K562 (cell line): ENCODE measurements around the gene RALGAPB. TPM values are rescaled to one million over a fixed set of nuclear protein-coding genes. Genes with fewer than 3 reads are reported as not detected.

ENCODE experiments used
- ARID2 ChIP-seq: fragments of 450-650 bp; IDR thresholded peaks from 2 replicates; pipeline ENCODE4 v1.6.1; 2017; ENCODE audit warnings: antibody characterized with exemption, mild to moderate bottlenecking
- BCOR ChIP-seq: fragments of 450-650 bp; IDR thresholded peaks from 2 replicates; pipeline ENCODE4 v1.6.1; 2016
- BRD4 ChIP-seq: fragments of 200-600 bp; sonication (generic); IDR thresholded peaks from 2 replicates; pipeline ENCODE4 v1.6.1; 2017; ENCODE audit warnings: inconsistent platforms
- BRF1 ChIP-seq: IDR thresholded peaks from 3 replicates; pipeline ENCODE4 v1.6.1; 2011; ENCODE audit warnings: borderline replicate concordance, mild to moderate bottlenecking; ENCODE audit not compliant: insufficient read length; ENCODE audit errors: extremely low read depth
- CHD2 ChIP-seq: IDR thresholded peaks from 2 replicates; pipeline ENCODE4 v1.6.1; 2011; ENCODE audit warnings: low read depth, low read length
- EP400 ChIP-seq: fragments of 450-650 bp; IDR thresholded peaks from 2 replicates; pipeline ENCODE4 v1.6.1; 2017; ENCODE audit warnings: antibody characterized with exemption, mild to moderate bottlenecking, moderate library complexity
- ESRRB ChIP-seq: fragments of 250-450 bp; sonication (Bioruptor Pico); IDR thresholded peaks from 2 replicates; pipeline ENCODE4 v1.5.0; 2020; ENCODE audit warnings: mild to moderate bottlenecking, moderate library complexity, borderline replicate concordance
- FOXK2 ChIP-seq, 2 experiments: fragments of 450-650 bp; IDR thresholded peaks in 1 of 2; conservative IDR thresholded peaks in 1 of 2; 2 replicates each; pipeline ENCODE4 v1.6.1; 2016; ENCODE audit warnings: low read depth in 2 of 2, mild to moderate bottlenecking in 1 of 2
- HIVEP1 ChIP-seq: fragments of 250-450 bp; sonication (Bioruptor Pico); IDR thresholded peaks from 2 replicates; pipeline ENCODE4 v1.4.0; 2020; ENCODE audit warnings: mild to moderate bottlenecking
- KLF13 ChIP-seq: fragments of 450-650 bp; IDR thresholded peaks from 2 replicates; pipeline ENCODE4 v1.6.1; 2016; ENCODE audit warnings: missing genetic modification characterization, low read depth, mild to moderate bottlenecking, missing compliant biosample characterization, moderate library complexity, borderline replicate concordance
- MBD2 ChIP-seq: sonication (generic); IDR thresholded peaks from 2 replicates; pipeline ENCODE4 v1.6.1; 2016; ENCODE audit warnings: low read depth, borderline replicate concordance
- MTA2 ChIP-seq: fragments of 450-650 bp; IDR thresholded peaks from 2 replicates; pipeline ENCODE4 v1.6.1; 2016; ENCODE audit warnings: low read depth
- NELFE ChIP-seq: IDR thresholded peaks from 2 replicates; pipeline ENCODE4 v1.6.1; 2011; ENCODE audit warnings: mild to moderate bottlenecking; ENCODE audit not compliant: insufficient read depth, insufficient read length
- NFE2 ChIP-seq: IDR thresholded peaks from 2 replicates; pipeline ENCODE4 v1.6.1; 2014; ENCODE audit warnings: antibody characterized with exemption, low read depth
- NRF1 ChIP-seq, 2 experiments: fragments of 450-650 bp; IDR thresholded peaks in 1 of 2; conservative IDR thresholded peaks in 1 of 2; 2 replicates each; pipeline ENCODE4 v1.6.1; 2014; ENCODE audit warnings: mild to moderate bottlenecking in 2 of 2
- PHB2 ChIP-seq: fragments of 450-650 bp; IDR thresholded peaks from 2 replicates; pipeline ENCODE4 v1.6.1; 2017; ENCODE audit warnings: low read depth
- PHF20 ChIP-seq: fragments of 450-650 bp; IDR thresholded peaks from 2 replicates; pipeline ENCODE4 v1.6.1; 2018; ENCODE audit not compliant: partially characterized antibody
- POLR3A ChIP-seq: IDR thresholded peaks from 2 replicates; pipeline ENCODE4 v1.6.1; 2011; ENCODE audit warnings: borderline replicate concordance, mild to moderate bottlenecking, moderate library complexity; ENCODE audit not compliant: insufficient read length, insufficient read depth; ENCODE audit errors: extremely low read depth
- ZBTB7A ChIP-seq: IDR thresholded peaks from 2 replicates; pipeline ENCODE4 v1.6.1; 2011; ENCODE audit warnings: low read depth, mild to moderate bottlenecking, low read length, moderate library complexity, borderline replicate concordance; ENCODE audit not compliant: control insufficient read depth
- ZC3H11A ChIP-seq: IDR thresholded peaks from 2 replicates; pipeline ENCODE4 v1.6.1; 2012; ENCODE audit warnings: low read depth, low read length, improper control_type of control experiment
- ZNF24 ChIP-seq: fragments of 450-650 bp; IDR thresholded peaks from 2 replicates; pipeline ENCODE4 v1.6.1; 2016
- ZNF644 ChIP-seq: fragments of 200-800 bp; sonication (Bioruptor generic); IDR thresholded peaks from 2 replicates; pipeline ENCODE4 v1.6.1; 2016; ENCODE audit warnings: low read depth, missing genetic modification characterization, missing compliant biosample characterization
- ZNF79 ChIP-seq: fragments of 250-450 bp; sonication (Bioruptor Pico); IDR thresholded peaks from 2 replicates; pipeline ENCODE4 v1.4.0; 2020; ENCODE audit warnings: low read depth, mild to moderate bottlenecking, moderate library complexity
- polyA plus RNA-seq, 8 experiments: library from polyadenylated mRNA; depleted of rRNA in 4 of 8; stranded (reverse) in 5 of 8; unstranded in 3 of 8; fragments of >200 nt; fragmentation: Nextera tagmentation in 2 of 8; fragmentation: Illumina TruSeq in 1 of 8; extraction: Ambion mirVana in 2 of 8; extraction: Trizol in 1 of 8; gene quantifications; 2 replicates each; pipeline versions ENCODE4 v1.2.1 to v1.2.3, GENCODE V29; 2011 to 2014; ENCODE audit warnings: inconsistent platforms in 1 of 8, missing spikeins in 1 of 8
- total RNA-seq, 7 experiments: library from RNA; depleted of rRNA in 6 of 7; stranded (reverse); fragments of >200 nt in 6 of 7; fragmentation: Illumina TruSeq in 2 of 7; extraction: Trizol in 2 of 7; gene quantifications; 2 replicates each; pipeline versions ENCODE4 v1.2.1 to v1.2.3, GENCODE V29; 2011 to 2021; ENCODE audit warnings: low replicate concordance in 1 of 7
- TF ChIP-seq, protein P1 (sequence below), 2 experiments: fragments of 150-350 bp in 1 of 2; IDR thresholded peaks; 2 replicates each; pipeline ENCODE4 v1.6.1; 2012 to 2016; ENCODE audit warnings: low read depth in 2 of 2, low read length in 2 of 2, mild to moderate bottlenecking in 1 of 2, moderate library complexity in 1 of 2
- TF ChIP-seq, protein P2 (sequence below): fragments of 250-450 bp; sonication (Bioruptor Pico); IDR thresholded peaks from 2 replicates; pipeline ENCODE4 v1.5.0; 2021; ENCODE audit warnings: mild to moderate bottlenecking, borderline replicate concordance

RALGAPB gene
- total and polyA plus RNA-seq, 9 of the 15 experiments (the other 6 are each of a cell fraction or from before 2014, with no cell fraction given), result 4.3 to 25.6 (median 13.6) TPM

DNA sequence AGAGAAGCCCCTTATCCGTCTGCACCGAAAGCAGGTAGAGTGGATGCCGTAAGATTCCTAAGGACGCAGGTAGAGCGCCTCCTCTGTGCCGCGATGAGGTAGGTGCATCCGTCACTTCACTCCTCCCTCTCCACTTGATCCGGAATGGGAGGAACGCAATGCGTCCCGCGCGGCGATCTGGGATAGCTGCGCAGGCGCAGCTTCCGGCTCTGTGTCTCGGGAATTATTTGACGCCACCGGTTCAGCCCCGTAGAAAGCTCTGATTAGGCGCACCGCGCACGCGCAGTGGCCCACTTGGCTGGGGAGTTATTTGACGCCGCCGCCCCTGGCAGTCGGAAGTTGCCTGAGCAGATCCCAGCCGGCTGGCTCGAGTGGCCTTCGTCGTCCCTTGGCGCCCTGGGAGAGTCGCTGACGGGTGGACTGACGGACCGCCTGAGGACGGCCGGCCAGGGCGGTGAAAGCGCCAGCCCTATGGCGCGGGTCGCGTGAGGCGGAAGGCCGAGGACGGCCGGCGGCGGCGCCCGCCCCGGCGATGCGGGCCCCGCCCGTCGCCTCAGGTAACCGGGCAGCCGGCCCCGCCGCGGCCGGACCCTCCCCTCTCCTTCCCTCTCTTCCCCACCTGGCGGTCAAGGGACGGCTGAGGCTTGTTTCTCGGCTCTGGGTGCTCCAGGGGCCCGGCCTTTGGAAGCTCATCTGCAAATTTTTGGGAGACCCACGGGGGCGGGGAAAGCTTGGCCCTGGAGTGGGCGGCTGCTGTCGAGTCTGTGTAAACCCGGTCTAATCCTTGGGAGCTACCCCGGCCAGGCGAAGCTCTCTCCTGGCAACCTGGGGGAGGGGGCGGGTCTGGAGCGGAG is at the start of gene RALGAPB (continued):
- no peak for TF ChIP-seq ZNF644 (tag)
- no peak for TF ChIP-seq ZNF24
- no peak; the same call in 1 of the 2 replicates for TF ChIP-seq MBD2
- TF ChIP-seq, protein P1, sequence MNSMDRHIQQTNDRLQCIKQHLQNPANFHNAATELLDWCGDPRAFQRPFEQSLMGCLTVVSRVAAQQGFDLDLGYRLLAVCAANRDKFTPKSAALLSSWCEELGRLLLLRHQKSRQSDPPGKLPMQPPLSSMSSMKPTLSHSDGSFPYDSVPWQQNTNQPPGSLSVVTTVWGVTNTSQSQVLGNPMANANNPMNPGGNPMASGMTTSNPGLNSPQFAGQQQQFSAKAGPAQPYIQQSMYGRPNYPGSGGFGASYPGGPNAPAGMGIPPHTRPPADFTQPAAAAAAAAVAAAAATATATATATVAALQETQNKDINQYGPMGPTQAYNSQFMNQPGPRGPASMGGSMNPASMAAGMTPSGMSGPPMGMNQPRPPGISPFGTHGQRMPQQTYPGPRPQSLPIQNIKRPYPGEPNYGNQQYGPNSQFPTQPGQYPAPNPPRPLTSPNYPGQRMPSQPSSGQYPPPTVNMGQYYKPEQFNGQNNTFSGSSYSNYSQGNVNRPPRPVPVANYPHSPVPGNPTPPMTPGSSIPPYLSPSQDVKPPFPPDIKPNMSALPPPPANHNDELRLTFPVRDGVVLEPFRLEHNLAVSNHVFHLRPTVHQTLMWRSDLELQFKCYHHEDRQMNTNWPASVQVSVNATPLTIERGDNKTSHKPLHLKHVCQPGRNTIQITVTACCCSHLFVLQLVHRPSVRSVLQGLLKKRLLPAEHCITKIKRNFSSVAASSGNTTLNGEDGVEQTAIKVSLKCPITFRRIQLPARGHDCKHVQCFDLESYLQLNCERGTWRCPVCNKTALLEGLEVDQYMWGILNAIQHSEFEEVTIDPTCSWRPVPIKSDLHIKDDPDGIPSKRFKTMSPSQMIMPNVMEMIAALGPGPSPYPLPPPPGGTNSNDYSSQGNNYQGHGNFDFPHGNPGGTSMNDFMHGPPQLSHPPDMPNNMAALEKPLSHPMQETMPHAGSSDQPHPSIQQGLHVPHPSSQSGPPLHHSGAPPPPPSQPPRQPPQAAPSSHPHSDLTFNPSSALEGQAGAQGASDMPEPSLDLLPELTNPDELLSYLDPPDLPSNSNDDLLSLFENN (IDR thresholded peaks at IDR 0.05; ENCODE audit: low read depth in 2 of 2, low read length in 2 of 2), result no peak
- peak; percentile 51; the same call in 1 of the 2 replicates for TF ChIP-seq EP400
- TF ChIP-seq, protein P2, sequence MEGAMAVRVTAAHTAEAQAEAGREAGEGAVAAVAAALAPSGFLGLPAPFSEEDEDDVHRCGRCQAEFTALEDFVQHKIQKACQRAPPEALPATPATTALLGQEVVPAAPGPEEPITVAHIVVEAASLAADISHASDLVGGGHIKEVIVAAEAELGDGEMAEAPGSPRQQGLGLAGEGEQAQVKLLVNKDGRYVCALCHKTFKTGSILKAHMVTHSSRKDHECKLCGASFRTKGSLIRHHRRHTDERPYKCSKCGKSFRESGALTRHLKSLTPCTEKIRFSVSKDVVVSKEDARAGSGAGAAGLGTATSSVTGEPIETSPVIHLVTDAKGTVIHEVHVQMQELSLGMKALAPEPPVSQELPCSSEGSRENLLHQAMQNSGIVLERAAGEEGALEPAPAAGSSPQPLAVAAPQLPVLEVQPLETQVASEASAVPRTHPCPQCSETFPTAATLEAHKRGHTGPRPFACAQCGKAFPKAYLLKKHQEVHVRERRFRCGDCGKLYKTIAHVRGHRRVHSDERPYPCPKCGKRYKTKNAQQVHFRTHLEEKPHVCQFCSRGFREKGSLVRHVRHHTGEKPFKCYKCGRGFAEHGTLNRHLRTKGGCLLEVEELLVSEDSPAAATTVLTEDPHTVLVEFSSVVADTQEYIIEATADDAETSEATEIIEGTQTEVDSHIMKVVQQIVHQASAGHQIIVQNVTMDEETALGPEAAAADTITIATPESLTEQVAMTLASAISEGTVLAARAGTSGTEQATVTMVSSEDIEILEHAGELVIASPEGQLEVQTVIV (CRISPR knock-in tag), result no peak
- TF ChIP-seq ZC3H11A, result no peak
- peak; percentile 100 for TF ChIP-seq NRF1 (conservative IDR thresholded peaks at IDR 0.05 in 1 of 2, IDR thresholded peaks at IDR 0.05 in 1 of 2)
- no peak for TF ChIP-seq BRF1
- TF ChIP-seq PHF20, result no peak
- TF ChIP-seq PHB2, result no peak
- TF ChIP-seq ZNF79 (CRISPR knock-in tag), result no peak
- TF ChIP-seq ARID2, result no peak
- no peak for TF ChIP-seq CHD2
- TF ChIP-seq MTA2, result no peak
- no peak for TF ChIP-seq NFE2
- TF ChIP-seq FOXK2 (conservative IDR thresholded peaks at IDR 0.05 in 1 of 2, IDR thresholded peaks at IDR 0.05 in 1 of 2; ENCODE audit: low read depth in 2 of 2), result peak; percentile 24 to 42; a peak in 1 of 4 replicates
- no peak for TF ChIP-seq BCOR
- TF ChIP-seq NELFE, result no peak
- no peak for TF ChIP-seq KLF13 (tag)
- TF ChIP-seq POLR3A, result no peak
- TF ChIP-seq ZBTB7A, result no peak
- TF ChIP-seq BRD4, result no peak
- TF ChIP-seq ESRRB (CRISPR knock-in tag), result no peak
- no peak for TF ChIP-seq HIVEP1 (CRISPR knock-in tag)
